Activated naive CD8-positive, alpha-beta T cell treated with anti-CD3 and anti-CD28 coated beads, Interleukin-2, amount 50 U/mL, for 16 hours (primary cell): ENCODE data around the gene AKR1D1.
"Not testable (repeated sequence)": the region's sequence is repeated elsewhere in the genome, so short reads cannot be mapped to it uniquely, and the experiment has no call there.

Experiments used
- DNase-seq: peaks from one replicate; pipeline ENCODE4 v3.0.0-alpha.2; 2020; ENCODE audit warnings: low read depth, low spot score

Gene AKR1D1

GRCh38 chr7:138122162-138122561 is 45.9 kb downstream of the AKR1D1 start:
- DNase-seq: no peak

GRCh38 chr7:138125119-138125518 is 48.9 kb downstream of the AKR1D1 start:
- DNase-seq: no peak

GRCh38 chr7:138125598-138126111 is 49.4 kb downstream of the AKR1D1 start:
- no peak for DNase-seq

- no peak for DNase-seq
Measured at GRCh38 chr7:138126928-138127327, 50.7 kb downstream of the AKR1D1 start.

- no peak for DNase-seq
Measured at GRCh38 chr7:138127996-138128395, 51.7 kb downstream of the AKR1D1 start.

GRCh38 chr7:138129551-138130165 is 53.4 kb downstream of the AKR1D1 start:
- no peak for DNase-seq

GRCh38 chr7:138137423-138138171 is 61.3 kb downstream of the AKR1D1 start:
- DNase-seq: no peak

GRCh38 chr7:138138244-138138643 is 62.0 kb downstream of the AKR1D1 start:
- no peak for DNase-seq

GRCh38 chr7:138142583-138143201 is 66.4 kb downstream of the AKR1D1 start:
- no peak for DNase-seq

GRCh38 chr7:138144958-138145357 is 68.7 kb downstream of the AKR1D1 start:
- no peak for DNase-seq

GRCh38 chr7:138146221-138146620 is 70.0 kb downstream of the AKR1D1 start:
- DNase-seq: not testable (repeated sequence)

GRCh38 chr7:138146757-138147734 is 70.8 kb downstream of the AKR1D1 start:
- DNase-seq: not testable (repeated sequence)

GRCh38 chr7:138151731-138152577 is 75.7 kb downstream of the AKR1D1 start:
- DNase-seq: no peak

- DNase-seq: no peak
Measured at GRCh38 chr7:138154661-138155060, 78.4 kb downstream of the AKR1D1 start.

- no peak for DNase-seq
Measured at GRCh38 chr7:138157702-138158101, 81.4 kb downstream of the AKR1D1 start.

- no peak for DNase-seq
Measured at GRCh38 chr7:138158739-138159528, 82.7 kb downstream of the AKR1D1 start.

GRCh38 chr7:138161600-138162081 is 85.4 kb downstream of the AKR1D1 start:
- DNase-seq: peak; percentile 42

- DNase-seq: no peak
Measured at GRCh38 chr7:138162236-138162635, 86.0 kb downstream of the AKR1D1 start.

GRCh38 chr7:138163800-138164199 is 87.5 kb downstream of the AKR1D1 start:
- DNase-seq: no peak

GRCh38 chr7:138164804-138165203 is 88.5 kb downstream of the AKR1D1 start:
- no peak for DNase-seq
